H1 (cell line): ENCODE measurements around the gene MAPKAP1. TPM values are rescaled to one million over a fixed set of nuclear protein-coding genes. Genes with fewer than 3 reads are reported as not detected.

Experiments
- CTCF ChIA-PET: fragments of 300-600 bp; sonication (Branson Sonifier 250); formaldehyde crosslinking; loops from one replicate; lab custom pipeline; 2021; ENCODE audit not compliant: partially characterized antibody; lab: Charles Lee
- POLR2A ChIA-PET: fragments of 300-600 bp; sonication (Branson Sonifier 250); formaldehyde crosslinking; loops from one replicate; lab custom pipeline; 2021; ENCODE audit warnings: inconsistent platforms; ENCODE audit not compliant: partially characterized antibody; lab: Charles Lee
- DNase-seq, 2 experiments: peaks; one replicate each; pipeline versions ENCODE4 v3.0.0 to v3.0.0-alpha.2; 2010 to 2022; ENCODE audit warnings: low spot score in 2 of 2, low read depth in 1 of 2, mixed read lengths in 1 of 2
- FAIRE-seq: peaks from 2 replicates; lab custom pipeline; 2011; peaks lifted over from hg19 to GRCh38; lab: Jason Lieb, UNC
- H2AFZ ChIP-seq: 2 replicates; pipeline ENCODE4 v1.8.1; 2012; ENCODE audit warnings: low read length, inconsistent platforms
- H2AK5ac ChIP-seq: 2 replicates; pipeline ENCODE4 v1.6.1; 2013; ENCODE audit warnings: low read depth, low read length
- H2BK120ac ChIP-seq: replicated peaks from 2 replicates; pipeline ENCODE3; 2013; ENCODE audit warnings: low read depth, low read length, inconsistent platforms
- H2BK12ac ChIP-seq: 2 replicates; pipeline ENCODE4 v1.6.1; 2013; ENCODE audit warnings: low read depth, low read length
- H2BK15ac ChIP-seq: 2 replicates; pipeline ENCODE4 v1.6.1; 2013; ENCODE audit warnings: low read length
- H2BK20ac ChIP-seq: 2 replicates; pipeline ENCODE4 v1.6.1; 2013; ENCODE audit warnings: low read length
- H2BK5ac ChIP-seq: 2 replicates; pipeline ENCODE4 v1.6.1; 2013; ENCODE audit warnings: low read depth, low read length
- H3K14ac ChIP-seq: 2 replicates; pipeline ENCODE4 v1.6.1; 2013; ENCODE audit warnings: inconsistent platforms; ENCODE audit not compliant: insufficient read length
- H3K18ac ChIP-seq: 2 replicates; pipeline ENCODE4 v1.6.1; 2013; ENCODE audit warnings: low read length; ENCODE audit errors: extremely low read depth
- H3K23ac ChIP-seq: 2 replicates; pipeline ENCODE4 v1.6.1; 2013; ENCODE audit warnings: inconsistent platforms; ENCODE audit not compliant: insufficient read length
- H3K23me2 ChIP-seq: 2 replicates; pipeline ENCODE4 v1.6.1; 2013; ENCODE audit warnings: low read depth, low read length
- H3K27ac ChIP-seq: 2 replicates; pipeline ENCODE4 v1.6.1; 2011; ENCODE audit warnings: low read depth, low read length, inconsistent platforms
- H3K27me3 ChIP-seq, 4 experiments: replicated peaks in 1 of 4; 1 replicate in 1 of 4; 2 replicates in 3 of 4; pipeline versions ENCODE4 v1.6.1 to v1.8.1; 2011 to 2013; ENCODE audit warnings: low read length in 3 of 4, mild to moderate bottlenecking in 3 of 4, inconsistent platforms in 2 of 4, mixed read lengths in 2 of 4, moderate library complexity in 1 of 4; ENCODE audit not compliant: control insufficient read depth in 3 of 4, insufficient read depth in 3 of 4; ENCODE audit errors: extremely low read depth in 1 of 4
- H3K36me3 ChIP-seq, 4 experiments: 2 replicates each; pipeline versions ENCODE4 v1.6.1 to v1.8.1; 2011 to 2013; ENCODE audit warnings: mild to moderate bottlenecking in 4 of 4, low read length in 3 of 4, moderate library complexity in 2 of 4, control low read depth in 1 of 4, inconsistent platforms in 1 of 4; ENCODE audit not compliant: insufficient read depth in 4 of 4, control insufficient read depth in 2 of 4
- H3K4ac ChIP-seq: replicated peaks from 2 replicates; pipeline ENCODE3; 2013; ENCODE audit warnings: low read length, low read depth, mixed read lengths, inconsistent platforms; ENCODE audit not compliant: insufficient read length
- H3K4me1 ChIP-seq, 4 experiments: replicated peaks in 1 of 4; 1 replicate in 1 of 4; 2 replicates in 3 of 4; pipeline versions ENCODE4 v1.6.1 to v1.8.1; 2011 to 2013; ENCODE audit warnings: low read length in 3 of 4, inconsistent platforms in 2 of 4, mixed read lengths in 1 of 4; ENCODE audit not compliant: insufficient read depth in 4 of 4, control insufficient read depth in 3 of 4
- H3K4me2 ChIP-seq, 2 experiments: 2 replicates each; pipeline versions ENCODE4 v1.6.1 to v1.8.1; 2011 to 2013; ENCODE audit warnings: low read depth in 2 of 2, low read length in 2 of 2, control low read depth in 1 of 2, inconsistent platforms in 1 of 2, mild to moderate bottlenecking in 1 of 2; ENCODE audit not compliant: insufficient read depth in 1 of 2
- H3K4me3 ChIP-seq, 4 experiments: fragments of 200-600, 300-600 bp in 1 of 4; sonication (generic), shearing (Covaris generic), sonication (Bioruptor Twin) in 1 of 4; 2 replicates each; pipeline versions ENCODE4 v1.5.1 to v1.8.1; 2011 to 2016; ENCODE audit warnings: low read length in 4 of 4, low read depth in 3 of 4, control low read depth in 2 of 4, inconsistent platforms in 2 of 4, mild to moderate bottlenecking in 2 of 4, mixed read lengths in 1 of 4, moderate library complexity in 1 of 4; ENCODE audit not compliant: insufficient read depth in 2 of 4; ENCODE audit errors: extremely low read depth in 1 of 4
- H3K56ac ChIP-seq: replicated peaks from 2 replicates; pipeline ENCODE3; 2013; ENCODE audit warnings: low read depth, mild to moderate bottlenecking, mixed read lengths, low read length, inconsistent platforms; ENCODE audit not compliant: insufficient read length
- H3K79me1 ChIP-seq: 2 replicates; pipeline ENCODE4 v1.6.1; 2013; ENCODE audit warnings: low read depth, low read length, control low read depth
- H3K79me2 ChIP-seq, 2 experiments: 2 replicates each; pipeline versions ENCODE4 v1.6.1 to v1.8.1; 2012 to 2013; ENCODE audit warnings: low read length in 2 of 2, mild to moderate bottlenecking in 2 of 2, inconsistent platforms in 1 of 2; ENCODE audit not compliant: insufficient read depth in 2 of 2, control insufficient read depth in 1 of 2
- H3K9ac ChIP-seq, 4 experiments: replicated peaks in 1 of 4; 1 replicate in 1 of 4; 2 replicates in 3 of 4; pipeline versions ENCODE4 v1.6.1 to v1.8.1; 2011 to 2013; ENCODE audit warnings: low read depth in 3 of 4, low read length in 3 of 4, control low read depth in 2 of 4, mild to moderate bottlenecking in 2 of 4, moderate library complexity in 2 of 4, inconsistent platforms in 1 of 4; ENCODE audit errors: extremely low read depth in 1 of 4
- H3K9me3 ChIP-seq, 2 experiments: 2 replicates each; pipeline versions ENCODE4 v1.6.1 to v1.8.1; 2012 to 2013; ENCODE audit warnings: mild to moderate bottlenecking in 2 of 2, moderate library complexity in 2 of 2, control low read depth in 1 of 2, inconsistent platforms in 1 of 2, low read depth in 1 of 2, low read length in 1 of 2, mixed read lengths in 1 of 2; ENCODE audit not compliant: insufficient read depth in 2 of 2
- H4K20me1 ChIP-seq, 2 experiments: replicated peaks in 1 of 2; 2 replicates each; pipeline versions ENCODE3 to v1.8.1; 2011 to 2013; ENCODE audit warnings: inconsistent platforms in 2 of 2, low read length in 2 of 2, mild to moderate bottlenecking in 1 of 2; ENCODE audit not compliant: insufficient read depth in 2 of 2, control insufficient read depth in 1 of 2
- H4K5ac ChIP-seq: 2 replicates; pipeline ENCODE4 v1.6.1; 2013; ENCODE audit warnings: low read length, low read depth, mixed read lengths, inconsistent platforms; ENCODE audit not compliant: insufficient read length
- H4K8ac ChIP-seq: 2 replicates; pipeline ENCODE4 v1.8.0; 2013; ENCODE audit warnings: mild to moderate bottlenecking, moderate library complexity, low read length, inconsistent platforms; ENCODE audit not compliant: insufficient read depth; ENCODE audit errors: extremely low read depth
- H4K91ac ChIP-seq: replicated peaks from 2 replicates; pipeline ENCODE3; 2013; ENCODE audit warnings: low read length, mixed read lengths, inconsistent platforms; ENCODE audit not compliant: insufficient read length
- CREB1 ChIP-seq: IDR thresholded peaks from 2 replicates; pipeline ENCODE4 v1.6.1; 2012; ENCODE audit warnings: inconsistent platforms
- JUND ChIP-seq: IDR thresholded peaks from 2 replicates; pipeline ENCODE4 v1.6.1; 2011; ENCODE audit warnings: mild to moderate bottlenecking, improper control_type of control experiment, low read length
- KDM1A ChIP-seq: fragments of 200-600, 300-600 bp; sonication (generic); IDR thresholded peaks from 2 replicates; pipeline ENCODE4 v1.7.1; 2016; ENCODE audit warnings: mild to moderate bottlenecking, low read length, borderline replicate concordance
- NANOG ChIP-seq: IDR thresholded peaks from 2 replicates; pipeline ENCODE4 v1.6.1; 2011; ENCODE audit warnings: low read length, low read depth, mild to moderate bottlenecking, inconsistent platforms; ENCODE audit not compliant: insufficient read depth, poor library complexity, severe bottlenecking
- RAD21 ChIP-seq, 2 experiments: IDR thresholded peaks in 1 of 2; conservative IDR thresholded peaks in 1 of 2; 2 replicates each; pipeline ENCODE4 v1.6.1; 2011; ENCODE audit warnings: low read depth in 2 of 2, low read length in 2 of 2, improper control_type of control experiment in 1 of 2, inconsistent platforms in 1 of 2, mild to moderate bottlenecking in 1 of 2, moderate library complexity in 1 of 2
- RBBP5 ChIP-seq: IDR thresholded peaks from 2 replicates; pipeline ENCODE4 v1.7.1; 2012; ENCODE audit warnings: low read depth, mild to moderate bottlenecking, inconsistent platforms, low read length, moderate library complexity, borderline replicate concordance
- RXRA ChIP-seq: IDR thresholded peaks from 2 replicates; pipeline ENCODE4 v1.6.1; 2011; ENCODE audit warnings: low read depth, mild to moderate bottlenecking, low read length, moderate library complexity; ENCODE audit not compliant: insufficient read depth
- SIN3A ChIP-seq, 2 experiments: IDR thresholded peaks in 1 of 2; conservative IDR thresholded peaks in 1 of 2; 2 replicates each; pipeline ENCODE4 v1.6.1; 2011 to 2012; ENCODE audit warnings: low read length in 2 of 2, improper control_type of control experiment in 1 of 2, low read depth in 1 of 2, mild to moderate bottlenecking in 1 of 2
- SUZ12 ChIP-seq: fragments of 200-600 bp; sonication (generic); IDR thresholded peaks from 2 replicates; pipeline ENCODE4 v1.6.1; 2012; ENCODE audit warnings: mild to moderate bottlenecking, inconsistent platforms, low read length, moderate library complexity, mixed read lengths
- TEAD4 ChIP-seq: IDR thresholded peaks from 2 replicates; pipeline ENCODE4 v1.6.1; 2012; ENCODE audit warnings: low read depth, low read length, inconsistent platforms, mixed read lengths
- WGBS, 2 experiments: shearing (Covaris generic) in 1 of 2; methylation state at CpG; one replicate each; pipeline versions ENCODE4 v1.1.6 to v1.1.7; 2013 to 2015; ENCODE audit warnings: low lambda C conversion rate in 2 of 2, mixed read lengths in 2 of 2, inconsistent platforms in 1 of 2, low coverage in 1 of 2, missing lambda C conversion rate in 1 of 2; ENCODE audit not compliant: insufficient replicate concordance in 2 of 2, insufficient coverage in 1 of 2, insufficient read length in 1 of 2; ENCODE audit errors: extremely low coverage in 1 of 2, missing lambda C conversion rate in 1 of 2; 5-methylcytosine and 5-hydroxymethylcytosine counted together
- polyA plus RNA-seq, 7 experiments: library from polyadenylated mRNA; depleted of rRNA in 3 of 7; stranded (reverse) in 5 of 7; unstranded in 2 of 7; fragments of >200 nt in 5 of 7; fragments of 200-250 nt in 2 of 7; gene quantifications; 1 replicate in 5 of 7; 2 replicates in 1 of 7; 4 replicates in 1 of 7; pipeline versions ENCODE4 v1.2.1 to v1.2.3, GENCODE V29; 2011 to 2013; ENCODE audit warnings: missing spikeins in 2 of 7, mixed read lengths in 2 of 7
- total RNA-seq: library from RNA; stranded (reverse); fragmentation: NEBNext Ultra II Directional; extraction: Animal tissue kit (Norgen Biotek cat#: 25700); gene quantifications from 2 replicates; pipeline ENCODE4 v1.2.1, GENCODE V29; 2021
- TF ChIP-seq, protein P1 (sequence below): IDR thresholded peaks from 2 replicates; pipeline ENCODE4 v1.6.1; 2011; ENCODE audit warnings: low read depth, mild to moderate bottlenecking, low read length; ENCODE audit not compliant: insufficient read depth

MAPKAP1 gene
- total and polyA plus RNA-seq, 2 of the 8 experiments (the other 6 are each of a cell fraction or from before 2014, with no cell fraction given) = 79.2 to 140 TPM

DNA sequence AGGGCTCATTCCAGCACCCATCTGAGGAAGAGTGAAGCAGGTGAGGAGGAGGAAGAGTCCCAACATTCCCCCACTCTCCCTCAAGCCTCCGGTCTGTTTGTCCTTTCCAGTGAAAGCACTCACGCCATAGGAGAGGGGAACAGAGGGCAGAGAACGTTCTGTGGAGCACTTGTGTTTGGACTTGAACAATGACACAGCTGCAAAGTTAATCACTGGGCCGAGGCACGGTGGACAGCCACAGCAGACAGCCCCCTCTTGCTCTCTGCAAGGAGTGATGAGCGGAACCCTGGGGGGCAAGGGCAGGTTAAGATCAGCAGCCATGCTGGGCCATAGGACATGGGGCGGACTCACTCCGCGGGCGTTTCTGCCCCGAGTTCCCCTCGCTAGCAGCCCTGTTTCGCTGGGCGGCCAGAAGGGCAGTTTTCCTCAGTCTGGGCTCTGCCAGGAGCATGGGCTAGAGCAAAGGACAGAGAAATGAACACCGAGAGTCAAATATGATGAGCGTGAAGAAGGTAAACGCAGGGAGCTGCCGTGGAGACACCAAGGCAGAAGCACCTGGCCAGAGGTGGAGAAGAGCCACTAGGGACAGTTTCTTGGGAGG lies 259.7 kb downstream of the MAPKAP1 start:
- peaks cover 0 to 3% of the 10 kb centered on the region in 2 experiments for H4K20me1 ChIP-seq
- DNase-seq (no peak), FAIRE-seq (no peak)
- H3K79me1 ChIP-seq = no peaks in the 10 kb centered on the region
- no peak overlapping the region for H4K91ac ChIP-seq
- H3K4me3 ChIP-seq = no peak overlapping the region
- no peak overlapping the region for H2BK12ac ChIP-seq
- H3K9ac ChIP-seq = no peak overlapping the region
- no peaks in the 10 kb centered on the region; a peak in 1 of 8 replicates for H3K36me3 ChIP-seq
- ChIA-PET CTCF (interaction anchor here (1.0 kb wide), 1 partner anchor 102 kb away, joined by 3 read pairs; no protein-coding TSS in a partner anchor), POLR2A (no interaction called here)
- no peak overlapping the region for H3K14ac ChIP-seq
- H2BK20ac ChIP-seq = no peak overlapping the region
- H3K27ac ChIP-seq = no peak overlapping the region
- no peak overlapping the region for H3K4me2 ChIP-seq
- WGBS, 2 experiments = 93% methylated on average over 15 of the region's 18 CpGs; no CpG with 5 or more reads in 1 of the 2 experiments
- H2BK5ac ChIP-seq = no peak overlapping the region
- H4K8ac ChIP-seq = no peak overlapping the region
- H3K23me2 ChIP-seq = no peaks in the 10 kb centered on the region
- H4K5ac ChIP-seq = no peak overlapping the region
- H3K27me3 ChIP-seq = no peaks in the 10 kb centered on the region
- no peaks in the 10 kb centered on the region for H3K9me3 ChIP-seq
- H3K18ac ChIP-seq = no peak overlapping the region
- H2BK120ac ChIP-seq = no peak overlapping the region
- no peak overlapping the region for H3K56ac ChIP-seq
- no peak overlapping the region for H3K23ac ChIP-seq
- H2BK15ac ChIP-seq = no peak overlapping the region
- H2AK5ac ChIP-seq = no peak overlapping the region
- no peak overlapping the region for H3K4ac ChIP-seq
- no peaks in the 10 kb centered on the region for H3K79me2 ChIP-seq
- H2AFZ ChIP-seq = no peak overlapping the region
- no peaks in the 10 kb centered on the region for H3K4me1 ChIP-seq
- TF ChIP-seq JUND (no peak), CREB1 (no peak), SIN3A (conservative IDR thresholded peaks at IDR 0.05 in 1 of 2, IDR thresholded peaks at IDR 0.05 in 1 of 2; ENCODE audit: low read depth in 1 of 2, low read length in 2 of 2) (no peak), RXRA (no peak), SUZ12 (no peak), TEAD4 (no peak), RBBP5 (no peak), KDM1A (no peak), RAD21 (IDR thresholded peaks at IDR 0.05 in 1 of 2, conservative IDR thresholded peaks at IDR 0.05 in 1 of 2; ENCODE audit: low read depth in 2 of 2, low read length in 2 of 2) (no peak), NANOG (no peak)
- TF ChIP-seq, protein P1, sequence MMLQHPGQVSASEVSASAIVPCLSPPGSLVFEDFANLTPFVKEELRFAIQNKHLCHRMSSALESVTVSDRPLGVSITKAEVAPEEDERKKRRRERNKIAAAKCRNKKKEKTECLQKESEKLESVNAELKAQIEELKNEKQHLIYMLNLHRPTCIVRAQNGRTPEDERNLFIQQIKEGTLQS = no peak
